Iris pigment epithelial cell (primary cell): ENCODE results near the gene PTPRK.
A peak's percentile ranks its signal among the peaks of the same experiment; 100 is the strongest.

Source experiments
- DNase-seq: peaks from one replicate; pipeline ENCODE4 v3.0.0-alpha.2; 2011; ENCODE audit warnings: low read depth

PTPRK gene

DNA sequence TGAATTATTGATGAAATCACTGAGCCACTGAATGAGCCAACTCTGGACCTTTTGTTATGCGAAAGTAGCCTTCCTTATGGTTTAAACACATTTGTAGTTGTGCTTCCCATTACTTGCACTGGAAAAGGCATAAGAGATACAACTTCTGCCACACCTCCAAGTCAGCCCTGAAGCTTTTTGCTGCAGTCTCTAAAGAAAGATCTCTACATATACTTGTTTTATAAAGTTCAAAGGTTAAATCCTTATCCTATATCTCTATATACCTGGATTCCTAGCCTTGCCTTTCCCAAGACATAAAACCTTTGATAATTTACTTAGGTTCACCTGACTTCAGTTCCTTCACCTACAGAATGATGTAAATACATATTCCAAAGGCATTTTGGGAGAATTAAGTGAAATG lies 132.0 kb downstream of the PTPRK start:
- no peak for DNase-seq

- no peak for DNase-seq
These were observed 139.5 kb downstream of the PTPRK start for GRCh38 chr6:128380891-128381290.

- DNase-seq = no peak
These were observed 140.8 kb downstream of the PTPRK start for GRCh38 chr6:128379577-128379976.

GRCh38 chr6:128376952-128377503 lies 143.4 kb downstream of the PTPRK start:
- no peak for DNase-seq

DNA sequence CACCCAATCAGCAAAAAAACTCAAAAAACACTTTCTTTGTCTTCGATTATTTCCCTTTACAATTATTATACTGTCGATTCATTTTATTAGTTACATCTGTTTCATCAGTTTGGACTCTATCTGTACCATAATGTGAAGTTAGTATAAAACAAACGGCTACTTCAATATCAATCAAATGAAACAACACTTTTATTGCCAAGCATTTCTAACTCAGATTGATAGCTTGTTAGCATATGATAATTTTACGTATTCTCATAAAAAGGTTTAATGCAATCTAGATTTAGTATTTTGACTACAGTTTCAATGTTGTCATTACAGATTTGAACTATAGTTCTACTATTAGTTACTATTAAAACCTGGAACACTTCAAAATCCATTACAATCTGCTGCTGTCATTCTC lies 149.3 kb downstream of the PTPRK start:
- no peak for DNase-seq

DNA sequence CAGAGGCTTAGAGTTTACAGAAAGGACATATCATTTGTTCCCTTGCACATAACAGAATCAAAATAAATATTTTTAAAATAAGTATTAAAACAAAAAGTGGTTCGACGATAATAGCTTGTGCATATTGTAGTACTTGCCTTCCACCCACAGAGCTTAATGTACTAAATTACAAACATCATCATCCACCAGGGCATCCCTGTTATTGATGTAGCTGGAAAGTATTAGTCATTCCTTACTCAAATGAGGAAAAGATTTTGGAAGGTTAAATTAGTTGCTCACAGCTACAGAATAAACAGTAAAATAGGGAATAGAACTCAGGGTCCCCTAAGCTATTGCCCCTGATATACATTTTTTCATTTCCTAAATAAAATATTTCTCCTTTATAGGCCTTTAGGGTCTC lies 150.3 kb downstream of the PTPRK start:
- peak; percentile 68 for DNase-seq

DNA sequence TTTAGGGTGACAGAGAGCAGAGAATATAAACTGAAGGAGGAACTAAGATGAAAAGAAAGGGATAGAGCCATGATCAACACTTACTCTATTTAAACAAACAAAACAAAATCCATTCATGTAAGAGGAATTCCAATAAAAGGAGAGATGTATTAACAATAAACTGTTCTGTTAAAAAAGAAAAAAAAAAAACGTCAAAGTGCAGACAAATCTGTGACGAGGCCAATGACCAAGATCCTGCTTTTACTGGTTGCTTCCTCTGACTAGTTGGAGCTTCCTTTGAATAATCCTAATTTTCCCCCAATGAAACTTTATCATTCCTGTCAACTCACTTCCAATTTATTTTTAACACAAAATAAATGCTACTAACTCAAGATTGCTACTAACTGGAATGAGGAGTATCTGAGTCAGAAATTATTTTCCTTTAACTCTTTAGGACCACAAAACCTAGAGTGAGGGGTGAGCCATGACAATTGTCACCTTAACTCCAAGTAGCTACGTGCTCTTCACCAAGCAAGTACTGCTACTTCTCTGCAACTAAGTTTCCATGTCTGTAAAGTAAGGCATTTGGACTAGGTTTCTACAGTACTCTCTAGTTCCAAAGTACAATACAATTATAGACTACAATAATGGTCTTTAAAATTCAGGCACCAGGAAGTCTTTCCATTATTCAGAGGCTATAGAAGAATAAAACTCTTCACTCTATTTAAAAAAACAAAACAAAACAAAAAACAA lies 152.0 kb downstream of the PTPRK start:
- DNase-seq = no peak

- DNase-seq = no peak
These were observed 153.0 kb downstream of the PTPRK start for GRCh38 chr6:128367437-128367836.

GRCh38 chr6:128365520-128366160 lies 154.8 kb downstream of the PTPRK start:
- DNase-seq = no peak

- DNase-seq = no peak
These were observed 155.5 kb downstream of the PTPRK start for GRCh38 chr6:128364766-128365519.

- DNase-seq = peak; percentile 18
These were observed 157.2 kb downstream of the PTPRK start for GRCh38 chr6:128363020-128363813.

- no peak for DNase-seq
These were observed 159.0 kb downstream of the PTPRK start for GRCh38 chr6:128361378-128361777.

GRCh38 chr6:128358244-128358776 lies 162.1 kb downstream of the PTPRK start:
- DNase-seq = no peak

DNA sequence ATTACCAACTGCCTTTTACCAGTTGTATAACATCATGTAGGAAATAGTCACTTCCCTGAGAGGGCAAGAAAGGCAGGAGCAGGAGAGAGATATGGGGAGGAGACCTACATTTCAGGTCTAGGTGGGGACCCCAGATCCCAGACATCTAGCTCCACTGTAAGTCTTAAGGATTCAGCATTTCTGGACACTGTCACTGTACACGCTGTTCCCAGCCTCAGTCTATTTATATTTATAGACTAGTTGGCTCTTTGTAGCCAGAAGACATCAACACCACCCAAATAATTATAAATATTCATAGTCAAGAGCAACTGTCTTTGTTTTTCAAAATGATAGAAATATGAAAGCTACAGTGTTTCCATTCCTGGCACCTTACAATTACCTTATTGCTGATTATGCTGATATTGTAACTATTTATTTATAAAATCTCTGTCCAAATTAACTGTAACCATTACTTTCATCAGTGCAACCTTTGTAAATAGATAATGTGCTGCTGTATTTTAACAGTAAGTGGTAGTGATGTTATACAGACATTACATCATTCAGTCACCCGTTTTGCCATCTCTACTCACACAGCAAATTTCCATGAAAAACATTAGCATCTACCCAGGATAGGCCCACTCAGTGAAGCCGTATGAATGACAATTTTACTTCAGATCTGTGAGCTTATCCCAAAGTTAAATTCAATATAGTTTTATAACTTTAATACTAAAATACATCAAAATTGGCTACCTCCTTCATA lies 162.8 kb downstream of the PTPRK start:
- DNase-seq = no peak

GRCh38 chr6:128352366-128352765 lies 168.0 kb downstream of the PTPRK start:
- DNase-seq = no peak

DNA sequence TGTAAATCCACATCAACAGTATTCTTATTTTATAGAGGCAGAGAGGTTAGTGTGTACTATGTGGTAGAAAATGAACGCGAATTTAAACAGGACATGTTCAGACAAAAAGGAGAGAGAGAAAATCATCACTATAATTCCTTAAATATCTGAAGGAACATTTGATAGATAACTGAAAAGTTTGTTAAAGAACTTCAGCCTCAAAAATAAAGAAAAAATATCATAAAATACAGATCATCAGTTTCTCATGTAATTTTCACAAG lies 169.2 kb downstream of the PTPRK start:
- DNase-seq = no peak

DNA sequence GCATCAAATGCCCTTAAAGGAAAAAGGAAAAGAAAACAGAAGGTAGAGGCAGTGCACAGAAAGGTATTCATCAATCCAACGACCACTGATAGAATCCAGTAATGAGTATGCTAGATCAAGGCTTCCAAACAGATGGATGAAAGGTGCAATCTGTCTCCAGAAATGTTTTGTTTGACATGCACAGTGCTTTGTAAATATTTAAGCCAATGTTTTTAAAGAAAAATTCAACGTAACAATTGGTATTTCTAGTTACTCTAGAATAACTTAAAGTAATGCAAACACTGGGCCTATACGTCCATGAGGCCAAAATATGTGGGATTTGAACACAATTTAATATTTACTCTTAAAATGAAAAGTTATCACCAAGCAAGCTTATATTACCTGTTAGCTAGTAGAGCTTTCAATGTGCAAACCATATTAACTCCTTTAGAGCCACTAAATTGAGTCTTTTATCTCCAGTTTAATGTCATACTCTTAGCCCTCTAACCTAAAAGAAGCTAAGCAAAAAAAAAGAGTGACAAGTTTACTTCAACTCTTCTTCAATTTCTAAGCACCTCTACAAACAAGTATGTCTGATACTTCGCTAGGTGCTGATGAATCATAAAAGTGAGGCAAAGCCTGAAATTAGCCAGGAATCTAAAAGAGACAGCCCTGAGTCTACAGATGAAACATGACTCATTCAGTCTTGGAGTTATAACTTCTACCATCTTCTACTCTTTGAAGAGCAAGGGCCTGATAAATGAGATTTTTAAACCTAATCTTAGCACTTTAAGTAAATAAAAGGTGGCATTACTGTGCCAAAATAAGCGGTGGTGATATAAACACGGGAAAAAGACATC lies 169.8 kb downstream of the PTPRK start:
- DNase-seq = peak; percentile 63

- no peak for DNase-seq
These were observed 173.3 kb downstream of the PTPRK start for GRCh38 chr6:128347123-128347522.

DNA sequence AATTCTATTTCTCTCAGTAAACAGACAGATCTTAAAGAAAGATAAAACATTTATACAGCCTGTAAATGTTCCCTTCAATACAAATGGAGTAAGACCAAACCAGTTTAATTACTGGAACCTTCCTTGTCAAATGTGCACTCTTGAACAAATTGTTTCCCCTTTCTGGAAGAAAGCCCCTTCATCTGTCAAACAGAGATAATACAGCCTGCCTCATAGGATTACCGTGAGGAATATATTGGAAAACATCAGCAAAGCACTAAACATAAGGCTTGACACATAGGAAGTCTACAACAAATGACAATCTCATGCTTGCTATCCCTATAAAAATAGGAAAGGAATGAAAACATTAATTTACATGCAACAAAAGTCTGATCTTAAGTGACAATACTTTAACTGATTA lies 173.8 kb downstream of the PTPRK start:
- DNase-seq = no peak

- DNase-seq = no peak
These were observed 175.1 kb downstream of the PTPRK start for GRCh38 chr6:128345278-128345677.
